Neural cell (in vitro differentiated cells): ENCODE data around the gene DCHS2. TPM values are rescaled to one million over a fixed set of nuclear protein-coding genes. Genes with fewer than 3 reads are reported as not detected.
A peak's percentile ranks its signal among the peaks of the same experiment; 100 is the strongest.

ENCODE experiments used
- H2AFZ ChIP-seq: fragments of 200-600, 300-800 bp; sonication (generic), shearing (Covaris generic); 2 replicates; pipeline ENCODE4 v1.6.0; 2014; ENCODE audit warnings: low read depth, mild to moderate bottlenecking, antibody characterized with exemption, low read length, moderate library complexity
- H3F3A ChIP-seq: fragments of 200-600 bp; shearing (Covaris generic); 2 replicates; pipeline ENCODE4 v1.6.1; 2016; ENCODE audit warnings: mild to moderate bottlenecking, moderate library complexity, mixed read lengths, antibody characterized with exemption, low read length; ENCODE audit not compliant: insufficient read depth, poor library complexity, severe bottlenecking
- H3K27ac ChIP-seq: fragments of 200-600, 300-800 bp; sonication (generic), shearing (Covaris generic); 2 replicates; pipeline ENCODE4 v1.5.1; 2014; ENCODE audit warnings: mild to moderate bottlenecking, low read length, moderate library complexity
- H3K27me3 ChIP-seq: fragments of 300-800, 200-600 bp; sonication (generic), shearing (Covaris generic); 2 replicates; pipeline ENCODE4 v1.6.0; 2014; ENCODE audit warnings: mild to moderate bottlenecking, low read depth, low read length, moderate library complexity; ENCODE audit not compliant: insufficient read depth
- H3K36me3 ChIP-seq: fragments of 300-800, 200-600 bp; sonication (generic), shearing (Covaris generic); 2 replicates; pipeline ENCODE4 v1.5.1; 2014; ENCODE audit warnings: mild to moderate bottlenecking, antibody characterized with exemption, low read length, moderate library complexity; ENCODE audit not compliant: insufficient read depth
- H3K4me2 ChIP-seq: fragments of 300-800, 200-600 bp; sonication (generic), shearing (Covaris generic); 2 replicates; pipeline ENCODE4 v1.6.0; 2014; ENCODE audit warnings: mild to moderate bottlenecking, low read length
- H3K4me3 ChIP-seq: fragments of 300-800, 200-600 bp; sonication (generic), shearing (Covaris generic); 2 replicates; pipeline ENCODE4 v1.5.1; 2014; ENCODE audit warnings: mild to moderate bottlenecking, low read length, moderate library complexity
- H3K79me2 ChIP-seq: fragments of 200-600 bp; shearing (Covaris generic); replicated peaks from 2 replicates; pipeline ENCODE4 v1.6.0; 2014; ENCODE audit warnings: mild to moderate bottlenecking, low read length, moderate library complexity; ENCODE audit not compliant: insufficient read depth
- H3K9ac ChIP-seq: fragments of 300-800, 200-600 bp; sonication (generic), shearing (Covaris generic); 2 replicates; pipeline ENCODE4 v1.6.1; 2016; ENCODE audit warnings: mild to moderate bottlenecking, low read length, mixed read lengths
- H3K9me2 ChIP-seq: fragments of 200-600 bp; shearing (Covaris generic); 2 replicates; pipeline ENCODE4 v1.6.1; 2016; ENCODE audit warnings: mild to moderate bottlenecking, low read length, mixed read lengths; ENCODE audit not compliant: insufficient read depth
- H3K9me3 ChIP-seq: fragments of 200-600, 300-800 bp; sonication (generic), shearing (Covaris generic); 2 replicates; pipeline ENCODE4 v1.6.1; 2016; ENCODE audit warnings: mild to moderate bottlenecking, mixed run types, low read length, moderate library complexity, mixed read lengths
- H4K20me1 ChIP-seq: fragments of 200-600 bp; shearing (Covaris generic); 2 replicates; pipeline ENCODE4 v1.6.1; 2016; ENCODE audit warnings: mild to moderate bottlenecking, mixed run types; ENCODE audit not compliant: insufficient read depth
- EP300 ChIP-seq: fragments of 450-650 bp; conservative IDR thresholded peaks from 2 replicates; pipeline ENCODE4 v1.6.1; 2014; ENCODE audit warnings: antibody characterized with exemption, mild to moderate bottlenecking, moderate library complexity; ENCODE audit not compliant: poor library complexity, severe bottlenecking
- EZH2 ChIP-seq: fragments of 200-600, 300-800 bp; shearing (Covaris generic), sonication (generic); IDR thresholded peaks from 2 replicates; pipeline ENCODE4 v1.6.1; 2014; ENCODE audit warnings: antibody characterized with exemption, low read length, borderline replicate concordance, mild to moderate bottlenecking; ENCODE audit not compliant: insufficient read depth, poor library complexity, severe bottlenecking
- MXI1 ChIP-seq: fragments of 450-650 bp; conservative IDR thresholded peaks from 2 replicates; pipeline ENCODE4 v1.6.1; 2014; ENCODE audit warnings: antibody characterized with exemption, mild to moderate bottlenecking; ENCODE audit not compliant: poor library complexity, severe bottlenecking
- POLR2AphosphoS5 ChIP-seq: IDR thresholded peaks from 2 replicates; pipeline ENCODE4 v1.6.1; 2012
- RAD21 ChIP-seq: fragments of 450-650 bp; conservative IDR thresholded peaks from 2 replicates; pipeline ENCODE4 v1.6.1; 2014; ENCODE audit warnings: antibody characterized with exemption, mild to moderate bottlenecking, moderate library complexity
- SMC3 ChIP-seq: fragments of 450-650 bp; conservative IDR thresholded peaks from 2 replicates; pipeline ENCODE4 v1.6.1; 2014; ENCODE audit warnings: antibody characterized with exemption, mild to moderate bottlenecking, moderate library complexity; ENCODE audit not compliant: poor library complexity
- TAF1 ChIP-seq: IDR thresholded peaks from 2 replicates; pipeline ENCODE4 v1.6.1; 2012; ENCODE audit warnings: low read depth
- polyA plus RNA-seq: library from polyadenylated mRNA; depleted of rRNA; stranded (reverse); fragments of >200 nt; gene quantifications from 2 replicates; pipeline ENCODE4 v1.2.3, GENCODE V29; 2014
- TF ChIP-seq, protein P1 (sequence below): fragments of 450-650 bp; IDR thresholded peaks from 2 replicates; pipeline ENCODE4 v1.5.1; 2014; ENCODE audit warnings: antibody characterized with exemption, mild to moderate bottlenecking, moderate library complexity; ENCODE audit not compliant: poor library complexity, severe bottlenecking
- TF ChIP-seq, protein P2 (sequence below): IDR thresholded peaks from 2 replicates; pipeline ENCODE4 v1.6.1; 2012; ENCODE audit warnings: borderline replicate concordance

Gene DCHS2
- polyA plus RNA-seq, 1 donor from 2014 or later = 1.6 TPM

DNA sequence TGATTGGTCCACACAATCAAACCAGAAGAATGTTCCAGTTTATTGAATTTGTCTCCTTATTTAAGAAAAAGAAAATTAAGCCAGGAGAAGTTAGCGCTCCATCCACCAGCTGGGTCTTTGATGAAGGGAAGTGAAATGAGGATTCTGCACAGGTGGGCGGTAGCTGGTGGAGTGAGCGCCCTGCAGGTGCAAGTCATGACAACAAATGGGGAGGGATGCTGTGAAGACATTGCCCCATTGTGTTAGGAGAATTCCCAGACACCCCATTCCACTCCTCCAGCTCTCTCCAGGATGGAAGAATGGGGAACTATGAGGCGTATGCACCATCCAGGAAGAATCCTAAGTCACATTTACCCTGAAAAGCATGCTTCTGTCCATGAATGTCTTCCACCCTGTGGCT, 35.7 kb upstream of the DCHS2 start:
- TF ChIP-seq SMC3 = no peak
- no peak for TF ChIP-seq MXI1
- TF ChIP-seq RAD21 = no peak
- TF ChIP-seq, protein P1, sequence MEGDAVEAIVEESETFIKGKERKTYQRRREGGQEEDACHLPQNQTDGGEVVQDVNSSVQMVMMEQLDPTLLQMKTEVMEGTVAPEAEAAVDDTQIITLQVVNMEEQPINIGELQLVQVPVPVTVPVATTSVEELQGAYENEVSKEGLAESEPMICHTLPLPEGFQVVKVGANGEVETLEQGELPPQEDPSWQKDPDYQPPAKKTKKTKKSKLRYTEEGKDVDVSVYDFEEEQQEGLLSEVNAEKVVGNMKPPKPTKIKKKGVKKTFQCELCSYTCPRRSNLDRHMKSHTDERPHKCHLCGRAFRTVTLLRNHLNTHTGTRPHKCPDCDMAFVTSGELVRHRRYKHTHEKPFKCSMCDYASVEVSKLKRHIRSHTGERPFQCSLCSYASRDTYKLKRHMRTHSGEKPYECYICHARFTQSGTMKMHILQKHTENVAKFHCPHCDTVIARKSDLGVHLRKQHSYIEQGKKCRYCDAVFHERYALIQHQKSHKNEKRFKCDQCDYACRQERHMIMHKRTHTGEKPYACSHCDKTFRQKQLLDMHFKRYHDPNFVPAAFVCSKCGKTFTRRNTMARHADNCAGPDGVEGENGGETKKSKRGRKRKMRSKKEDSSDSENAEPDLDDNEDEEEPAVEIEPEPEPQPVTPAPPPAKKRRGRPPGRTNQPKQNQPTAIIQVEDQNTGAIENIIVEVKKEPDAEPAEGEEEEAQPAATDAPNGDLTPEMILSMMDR = no peak
- no peak for TF ChIP-seq EZH2
- TF ChIP-seq TAF1 = no peak
- no peak for TF ChIP-seq EP300
- TF ChIP-seq POLR2AphosphoS5 = no peak
- TF ChIP-seq, protein P2, sequence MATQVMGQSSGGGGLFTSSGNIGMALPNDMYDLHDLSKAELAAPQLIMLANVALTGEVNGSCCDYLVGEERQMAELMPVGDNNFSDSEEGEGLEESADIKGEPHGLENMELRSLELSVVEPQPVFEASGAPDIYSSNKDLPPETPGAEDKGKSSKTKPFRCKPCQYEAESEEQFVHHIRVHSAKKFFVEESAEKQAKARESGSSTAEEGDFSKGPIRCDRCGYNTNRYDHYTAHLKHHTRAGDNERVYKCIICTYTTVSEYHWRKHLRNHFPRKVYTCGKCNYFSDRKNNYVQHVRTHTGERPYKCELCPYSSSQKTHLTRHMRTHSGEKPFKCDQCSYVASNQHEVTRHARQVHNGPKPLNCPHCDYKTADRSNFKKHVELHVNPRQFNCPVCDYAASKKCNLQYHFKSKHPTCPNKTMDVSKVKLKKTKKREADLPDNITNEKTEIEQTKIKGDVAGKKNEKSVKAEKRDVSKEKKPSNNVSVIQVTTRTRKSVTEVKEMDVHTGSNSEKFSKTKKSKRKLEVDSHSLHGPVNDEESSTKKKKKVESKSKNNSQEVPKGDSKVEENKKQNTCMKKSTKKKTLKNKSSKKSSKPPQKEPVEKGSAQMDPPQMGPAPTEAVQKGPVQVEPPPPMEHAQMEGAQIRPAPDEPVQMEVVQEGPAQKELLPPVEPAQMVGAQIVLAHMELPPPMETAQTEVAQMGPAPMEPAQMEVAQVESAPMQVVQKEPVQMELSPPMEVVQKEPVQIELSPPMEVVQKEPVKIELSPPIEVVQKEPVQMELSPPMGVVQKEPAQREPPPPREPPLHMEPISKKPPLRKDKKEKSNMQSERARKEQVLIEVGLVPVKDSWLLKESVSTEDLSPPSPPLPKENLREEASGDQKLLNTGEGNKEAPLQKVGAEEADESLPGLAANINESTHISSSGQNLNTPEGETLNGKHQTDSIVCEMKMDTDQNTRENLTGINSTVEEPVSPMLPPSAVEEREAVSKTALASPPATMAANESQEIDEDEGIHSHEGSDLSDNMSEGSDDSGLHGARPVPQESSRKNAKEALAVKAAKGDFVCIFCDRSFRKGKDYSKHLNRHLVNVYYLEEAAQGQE = no peak
- Histone ChIP-seq H3K9me3 (no peaks in the 10 kb centered on the region), H4K20me1 (no peaks in the 10 kb centered on the region), H3K9me2 (no peaks in the 10 kb centered on the region), H3F3A (no peaks in the 10 kb centered on the region), H2AFZ (no peak overlapping the region), H3K4me3 (no peak overlapping the region), H3K79me2 (no peaks in the 10 kb centered on the region), H3K36me3 (no peaks in the 10 kb centered on the region), H3K4me2 (no peak overlapping the region), H3K27me3 (no peaks in the 10 kb centered on the region), H3K27ac (no peak overlapping the region), H3K9ac (no peak overlapping the region)

DNA sequence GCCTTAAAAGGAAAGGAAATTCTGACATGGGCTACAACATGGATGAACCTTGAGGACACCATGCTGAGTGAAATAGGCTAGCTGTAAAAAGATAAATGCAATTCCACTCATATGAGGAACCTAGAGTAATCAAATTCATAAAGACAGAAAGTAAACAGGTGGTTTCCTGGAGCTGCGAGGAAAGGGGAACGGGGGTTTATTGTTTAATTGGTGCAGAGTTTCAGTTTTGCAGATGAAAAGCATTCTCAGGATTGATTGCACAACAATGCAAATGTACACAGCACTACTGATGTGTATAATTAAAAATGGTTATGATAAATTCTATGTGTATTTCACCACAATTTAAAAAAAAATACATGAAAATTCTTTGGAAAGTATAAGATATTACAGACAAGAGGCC, 34.6 kb upstream of the DCHS2 start:
- Histone ChIP-seq H3K4me3 (no peak overlapping the region), H3F3A (no peaks in the 10 kb centered on the region), H3K4me2 (no peak overlapping the region), H3K79me2 (no peaks in the 10 kb centered on the region), H3K9me2 (no peaks in the 10 kb centered on the region), H4K20me1 (no peaks in the 10 kb centered on the region), H3K27me3 (no peaks in the 10 kb centered on the region), H2AFZ (no peak overlapping the region), H3K9ac (no peak overlapping the region), H3K9me3 (no peaks in the 10 kb centered on the region), H3K36me3 (no peaks in the 10 kb centered on the region), H3K27ac (no peak overlapping the region)
- TF ChIP-seq EP300 = no peak
- no peak for TF ChIP-seq EZH2

DNA sequence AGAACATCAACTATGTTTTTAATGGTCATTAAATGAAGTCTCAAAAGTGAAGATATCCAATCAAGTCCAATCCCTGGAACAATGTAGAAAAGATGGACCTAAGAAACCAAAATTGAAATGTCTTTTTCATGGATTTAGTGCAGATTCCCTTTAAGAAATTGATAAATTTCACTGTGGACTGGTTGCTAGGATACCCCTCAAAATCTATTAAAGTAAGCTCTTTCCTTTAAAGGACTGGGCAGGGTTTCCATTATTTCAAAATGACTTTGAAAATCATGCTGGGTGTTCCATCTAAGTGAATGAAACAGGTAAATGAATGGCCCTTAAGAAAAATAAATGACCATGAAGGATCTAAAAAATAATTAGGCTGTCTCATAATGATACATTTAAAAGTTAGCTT, 30.0 kb upstream of the DCHS2 start:
- no peaks in the 10 kb centered on the region for H3K36me3 ChIP-seq
- no peak overlapping the region for H3K9ac ChIP-seq
- H3K9me2 ChIP-seq = no peaks in the 10 kb centered on the region
- no peaks in the 10 kb centered on the region for H3K9me3 ChIP-seq
- TF ChIP-seq TAF1 = no peak
- TF ChIP-seq MXI1 = no peak
- TF ChIP-seq RAD21 = no peak
- no peak for TF ChIP-seq SMC3
- TF ChIP-seq, protein P1 = no peak
- TF ChIP-seq POLR2AphosphoS5 = no peak
- TF ChIP-seq, protein P2 = no peak
- TF ChIP-seq EZH2 = no peak
- TF ChIP-seq EP300 = no peak
- no peak overlapping the region for H3K4me2 ChIP-seq
- no peaks in the 10 kb centered on the region for H3K79me2 ChIP-seq
- H3K27ac ChIP-seq = peak overlapping the region; percentile 16
- no peak overlapping the region for H3K4me3 ChIP-seq
- H3K27me3 ChIP-seq = no peaks in the 10 kb centered on the region
- no peaks in the 10 kb centered on the region for H3F3A ChIP-seq
- no peaks in the 10 kb centered on the region for H4K20me1 ChIP-seq
- no peak overlapping the region for H2AFZ ChIP-seq
